Left kidney (tissue), 2 donors: Measurements from ENCODE around the gene EYA2. TPM values are rescaled to one million over a fixed set of nuclear protein-coding genes. Genes with fewer than 3 reads are reported as not detected.
"Not testable (repeated sequence)": the region's sequence is repeated elsewhere in the genome, so short reads cannot be mapped to it uniquely, and the experiment has no call there.

Experiments used
- DNase-seq: peaks from one replicate; pipeline ENCODE4 v3.0.0-alpha.2; 2013
- polyA plus RNA-seq: library from polyadenylated mRNA; unstranded; fragments of 120-200 nt; gene quantifications from one replicate; pipeline ENCODE4 v1.2.1, GENCODE V29; 2013; ENCODE audit not compliant: insufficient read length

Gene EYA2
- polyA plus RNA-seq, 1 donor: 0.52 TPM

DNA sequence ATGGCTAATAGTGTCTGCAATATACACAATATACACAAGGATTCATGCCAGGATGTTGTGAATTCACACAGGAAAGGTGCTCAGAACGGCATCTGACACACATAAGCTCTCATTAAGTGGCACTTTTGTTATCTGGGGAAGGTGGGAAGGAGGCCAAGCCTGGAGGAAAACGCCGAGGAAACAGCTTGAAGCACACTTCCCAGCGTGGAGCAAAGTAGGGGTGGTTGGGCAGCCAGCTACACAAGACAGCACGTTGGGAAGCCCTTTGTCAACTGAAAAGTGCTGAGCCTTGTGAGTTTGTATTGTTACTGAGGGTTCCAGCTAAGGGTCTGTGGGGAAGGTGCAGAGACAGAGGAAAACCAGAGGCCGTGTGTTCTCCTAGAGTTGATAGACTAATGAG is 280.9 kb downstream of the EYA2 start:
- no peak for DNase-seq

DNA sequence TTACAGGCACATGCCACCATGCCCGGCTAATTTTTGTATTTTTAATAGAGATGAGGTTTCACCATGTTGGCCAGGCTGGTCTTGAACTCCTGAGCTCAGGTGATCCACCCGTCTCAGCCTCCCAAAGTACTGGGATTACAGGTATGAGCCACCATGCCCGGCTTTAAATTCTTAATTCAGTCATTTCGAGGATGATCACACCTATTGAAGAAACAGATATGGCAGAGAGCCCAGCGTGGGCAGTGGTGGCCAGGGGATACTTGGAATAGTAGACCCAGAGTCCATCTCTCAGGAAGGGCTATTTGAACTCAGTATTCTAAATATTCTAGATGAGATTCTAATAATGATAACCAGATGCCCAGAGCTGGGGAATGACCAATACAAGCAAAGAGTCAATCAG is 281.6 kb downstream of the EYA2 start:
- not testable (repeated sequence) for DNase-seq

DNA sequence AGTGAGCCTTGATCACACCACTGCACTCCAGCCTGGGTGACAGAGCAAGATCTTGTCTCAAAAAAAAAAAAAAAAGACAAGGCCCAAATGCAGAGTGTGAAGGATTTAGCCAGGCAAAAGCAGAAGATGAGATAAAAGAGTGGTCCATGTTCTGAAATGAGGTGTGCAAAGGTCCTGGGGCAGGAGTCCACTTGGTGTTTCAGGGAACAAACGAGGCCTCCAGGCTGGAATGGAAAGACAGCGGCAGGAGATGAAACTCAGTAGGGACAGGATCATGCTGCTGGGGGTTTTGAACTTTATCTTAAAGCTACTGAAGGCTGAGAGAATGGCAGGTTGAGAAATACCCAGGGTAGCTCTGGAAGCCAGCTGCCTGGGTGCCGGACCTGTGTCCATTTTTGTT is 283.6 kb downstream of the EYA2 start:
- DNase-seq: no peak

DNA sequence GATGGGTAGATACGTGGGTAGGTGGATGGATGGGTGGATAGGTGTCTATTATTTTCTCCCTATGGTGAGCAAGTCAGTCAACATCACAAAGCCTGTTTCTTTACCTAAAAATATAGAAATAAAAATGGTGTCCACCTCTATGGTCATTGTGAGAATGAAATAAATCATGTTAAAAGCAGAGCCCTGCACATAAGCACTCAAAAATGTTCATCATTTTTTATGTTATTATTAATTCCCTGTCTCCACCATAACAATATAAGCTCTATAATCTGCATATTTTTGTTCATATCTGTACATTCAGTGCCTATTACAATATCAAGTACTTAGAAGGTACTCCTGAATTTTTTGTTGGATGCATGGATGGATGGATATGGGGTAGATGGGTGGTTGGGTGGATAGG is 284.2 kb downstream of the EYA2 start:
- DNase-seq: no peak

DNA sequence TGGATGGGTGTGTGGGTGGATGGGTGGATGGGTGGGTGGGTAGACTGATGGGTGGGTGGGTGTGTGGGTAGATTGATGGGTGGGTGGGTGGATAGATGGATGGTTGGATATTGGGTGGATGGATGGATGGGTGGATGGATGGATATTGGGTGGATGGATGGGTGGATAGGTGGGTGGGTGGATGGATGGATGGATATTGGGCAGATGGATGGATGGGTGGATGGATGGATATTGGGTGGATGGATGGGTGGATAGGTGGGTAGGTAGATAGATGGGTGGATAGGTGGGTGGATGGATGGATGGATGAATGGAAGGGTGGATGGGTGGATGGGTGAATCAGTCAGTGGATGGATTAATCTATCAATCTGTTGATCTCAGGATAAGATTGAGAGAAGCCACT is 284.6 kb downstream of the EYA2 start:
- no peak for DNase-seq

DNA sequence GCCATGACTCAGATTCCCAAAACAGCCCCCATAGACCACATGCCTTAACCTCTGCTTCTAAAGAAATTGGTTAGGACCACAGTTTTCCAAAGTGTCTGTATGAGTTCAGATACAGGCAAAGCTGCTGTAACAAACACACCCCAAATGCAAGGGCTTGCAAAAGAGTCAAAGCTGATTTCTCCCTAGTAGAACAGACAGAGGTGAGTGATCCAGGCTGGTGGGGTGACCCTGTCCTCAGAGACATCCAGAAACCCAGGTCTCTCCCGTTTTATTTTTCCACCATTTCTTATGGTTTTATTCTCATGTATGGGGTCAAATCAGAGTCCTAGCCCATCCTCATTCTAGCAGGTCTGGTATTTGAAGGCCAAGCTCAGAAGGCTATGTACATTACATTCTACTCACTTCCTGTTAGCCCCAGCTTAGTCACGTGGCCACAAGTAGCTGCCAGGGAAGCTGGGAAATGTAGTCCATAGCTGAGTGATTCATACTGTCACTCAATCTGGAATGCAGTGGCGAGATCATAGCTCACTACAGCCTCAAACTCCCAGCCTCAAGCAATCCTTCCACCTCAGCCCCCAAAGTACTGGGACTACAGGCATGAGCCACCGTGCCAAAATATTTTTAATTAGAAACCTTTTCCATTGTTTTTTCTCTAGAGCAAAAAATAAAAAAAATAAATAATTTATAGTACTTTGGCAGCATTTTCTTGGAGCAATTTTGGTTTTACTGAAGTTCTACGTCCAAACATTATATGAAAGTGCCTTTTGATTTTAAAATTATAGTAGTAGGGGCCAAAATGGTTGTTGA is 286.6 kb downstream of the EYA2 start:
- no peak for DNase-seq

DNA sequence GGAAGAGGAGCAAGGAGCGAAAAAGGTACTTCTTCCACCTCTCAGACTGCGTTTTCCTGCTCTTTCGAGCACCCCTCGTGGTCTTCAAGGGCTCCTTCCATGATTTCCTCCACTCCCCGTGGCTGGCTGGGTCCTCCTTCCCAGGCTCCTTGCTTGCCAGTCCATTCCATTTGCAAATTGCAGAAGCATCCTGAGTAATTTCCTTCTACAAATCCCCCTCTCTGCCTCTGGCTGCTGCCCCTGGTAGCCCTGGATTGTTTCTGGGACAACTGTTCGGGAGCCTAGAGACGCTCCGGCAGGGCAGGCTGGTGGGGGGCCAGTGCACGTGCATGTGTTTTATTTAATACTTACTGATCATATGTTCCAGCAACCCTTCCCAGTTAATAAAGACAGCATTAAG is 288.7 kb downstream of the EYA2 start:
- no peak for DNase-seq

DNA sequence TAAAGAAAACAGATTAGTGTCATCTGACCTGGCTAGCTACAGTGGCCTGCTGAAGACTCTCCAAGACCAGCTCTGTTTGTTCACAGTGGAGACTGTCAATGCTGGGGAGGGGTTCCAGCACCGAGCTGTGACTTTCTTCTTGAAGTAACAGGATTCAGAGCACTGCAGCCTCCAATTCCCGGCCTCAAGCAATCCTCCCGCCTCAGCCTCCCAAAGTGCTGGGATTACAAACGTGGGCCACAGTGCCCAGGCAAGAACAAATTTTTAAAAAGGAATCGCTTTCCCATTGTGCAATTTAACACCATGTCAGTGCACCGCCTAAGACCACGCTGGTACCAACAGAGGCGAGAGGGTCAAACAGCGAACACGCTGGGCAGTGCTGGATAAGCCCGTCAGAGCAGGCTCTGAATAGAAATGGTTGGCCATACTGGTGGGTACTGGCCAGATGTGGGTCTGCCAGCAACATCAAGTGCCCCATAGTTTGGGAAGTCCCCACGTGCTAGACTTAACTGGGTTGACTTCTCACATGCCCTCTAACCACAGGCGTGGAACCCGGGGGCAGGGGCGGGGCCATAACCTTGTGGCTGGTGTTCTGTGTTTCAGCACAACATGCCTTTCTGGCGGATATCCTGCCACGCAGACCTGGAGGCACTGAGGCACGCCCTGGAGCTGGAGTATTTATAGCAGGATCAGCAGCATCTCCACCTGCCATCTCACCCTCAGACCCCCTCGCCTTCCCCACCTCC is 293.0 kb downstream of the EYA2 start:
- DNase-seq: no peak

DNA sequence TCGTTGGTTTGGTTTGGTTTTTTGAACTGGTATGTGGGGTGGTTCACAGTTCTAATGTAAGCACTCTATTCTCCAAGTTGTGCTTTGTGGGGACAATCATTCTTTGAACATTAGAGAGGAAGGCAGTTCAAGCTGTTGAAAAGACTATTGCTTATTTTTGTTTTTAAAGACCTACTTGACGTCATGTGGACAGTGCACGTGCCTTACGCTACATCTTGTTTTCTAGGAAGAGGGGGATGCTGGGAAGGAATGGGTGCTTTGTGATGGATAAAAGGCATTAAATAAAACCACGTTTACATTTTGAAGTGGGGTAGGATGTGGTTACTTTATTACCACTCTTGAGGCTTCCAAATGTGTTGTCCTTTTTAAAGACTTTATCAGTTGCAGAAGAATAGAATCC is 293.9 kb downstream of the EYA2 start:
- no peak for DNase-seq

DNA sequence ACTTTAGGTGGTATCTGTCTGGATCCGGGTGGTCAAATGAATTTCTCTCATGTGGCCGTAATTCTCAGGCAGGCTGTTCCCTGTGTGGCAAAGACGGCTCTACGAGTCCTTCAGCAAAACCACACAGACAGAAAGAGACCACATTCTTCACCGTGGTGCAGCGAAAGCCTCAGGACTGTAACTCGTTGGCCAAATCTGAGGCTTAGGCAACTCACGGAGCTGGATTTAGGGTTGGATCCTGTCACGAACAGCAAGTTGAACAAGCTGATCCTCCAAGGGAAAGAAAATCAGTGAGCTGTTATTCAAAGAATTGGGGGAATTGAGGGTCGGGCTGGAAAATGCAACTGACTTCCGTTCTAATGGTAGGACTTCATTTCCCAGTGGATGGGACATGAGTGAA is 294.4 kb downstream of the EYA2 start:
- no peak for DNase-seq

DNA sequence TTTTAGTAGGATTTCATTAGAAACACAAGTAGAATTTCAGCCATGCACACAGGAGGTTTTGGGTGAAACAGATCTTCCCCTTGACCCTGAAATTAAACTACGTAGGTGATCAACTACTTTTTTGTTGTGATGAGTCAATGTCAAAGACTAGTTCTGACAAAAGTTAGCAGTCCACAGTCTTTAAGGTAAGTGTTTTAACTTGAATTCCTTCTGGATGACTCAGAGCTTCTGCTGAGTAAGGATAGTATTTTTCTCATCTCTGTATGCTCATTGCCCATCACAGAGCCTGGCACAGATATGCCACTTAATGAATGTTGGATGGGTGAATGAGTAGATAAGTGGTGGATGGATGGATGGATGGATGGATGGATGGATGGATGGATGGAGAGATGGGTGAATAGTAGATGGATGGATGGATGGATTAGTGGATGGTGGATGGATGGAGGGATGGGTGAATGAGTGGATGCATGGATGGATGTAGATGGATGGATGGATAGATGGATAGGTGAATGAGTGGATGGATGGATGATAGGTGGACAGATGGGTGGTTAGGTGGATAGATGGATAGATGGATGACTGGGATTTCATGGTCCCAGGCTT is 296.5 kb downstream of the EYA2 start:
- DNase-seq: no peak

DNA sequence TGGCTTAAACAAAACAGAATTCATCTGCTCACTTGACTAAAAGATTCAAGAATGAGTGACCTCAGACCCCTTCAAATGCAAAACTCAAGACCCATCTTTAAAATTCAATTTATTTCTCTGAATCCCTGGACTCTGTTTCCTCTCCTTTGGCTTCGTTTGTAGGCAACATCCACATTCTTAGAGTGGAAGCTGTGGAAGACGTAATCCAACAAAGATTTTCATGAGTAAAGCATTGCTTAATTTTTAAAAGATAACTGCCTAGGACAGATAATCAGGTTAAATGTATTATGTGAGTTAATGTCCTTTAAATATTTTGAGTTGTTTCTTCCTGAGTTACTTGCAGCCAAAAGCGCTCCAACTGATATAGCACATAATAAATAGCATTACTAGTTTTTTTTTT is 297.3 kb downstream of the EYA2 start:
- DNase-seq: no peak

DNA sequence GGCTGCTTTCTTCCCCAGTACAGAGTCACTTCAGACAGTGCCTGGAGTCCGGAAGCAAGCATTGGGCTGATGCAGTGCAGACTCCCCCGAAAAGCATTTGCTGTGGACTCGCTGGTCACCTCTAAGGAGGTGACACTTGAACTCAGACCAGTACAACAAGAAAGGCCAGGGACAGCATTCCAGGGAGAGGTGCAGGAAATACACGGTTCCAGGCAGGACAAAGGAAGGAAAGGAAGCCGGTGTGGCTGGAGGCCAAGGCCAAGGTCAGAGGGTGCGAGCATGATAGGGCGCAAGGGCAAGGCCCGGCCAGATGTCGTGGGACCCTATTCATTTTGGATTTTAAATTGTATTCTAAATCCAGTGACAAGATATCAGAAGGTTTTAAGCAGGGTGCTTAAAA is 300.9 kb downstream of the EYA2 start:
- no peak for DNase-seq

DNA sequence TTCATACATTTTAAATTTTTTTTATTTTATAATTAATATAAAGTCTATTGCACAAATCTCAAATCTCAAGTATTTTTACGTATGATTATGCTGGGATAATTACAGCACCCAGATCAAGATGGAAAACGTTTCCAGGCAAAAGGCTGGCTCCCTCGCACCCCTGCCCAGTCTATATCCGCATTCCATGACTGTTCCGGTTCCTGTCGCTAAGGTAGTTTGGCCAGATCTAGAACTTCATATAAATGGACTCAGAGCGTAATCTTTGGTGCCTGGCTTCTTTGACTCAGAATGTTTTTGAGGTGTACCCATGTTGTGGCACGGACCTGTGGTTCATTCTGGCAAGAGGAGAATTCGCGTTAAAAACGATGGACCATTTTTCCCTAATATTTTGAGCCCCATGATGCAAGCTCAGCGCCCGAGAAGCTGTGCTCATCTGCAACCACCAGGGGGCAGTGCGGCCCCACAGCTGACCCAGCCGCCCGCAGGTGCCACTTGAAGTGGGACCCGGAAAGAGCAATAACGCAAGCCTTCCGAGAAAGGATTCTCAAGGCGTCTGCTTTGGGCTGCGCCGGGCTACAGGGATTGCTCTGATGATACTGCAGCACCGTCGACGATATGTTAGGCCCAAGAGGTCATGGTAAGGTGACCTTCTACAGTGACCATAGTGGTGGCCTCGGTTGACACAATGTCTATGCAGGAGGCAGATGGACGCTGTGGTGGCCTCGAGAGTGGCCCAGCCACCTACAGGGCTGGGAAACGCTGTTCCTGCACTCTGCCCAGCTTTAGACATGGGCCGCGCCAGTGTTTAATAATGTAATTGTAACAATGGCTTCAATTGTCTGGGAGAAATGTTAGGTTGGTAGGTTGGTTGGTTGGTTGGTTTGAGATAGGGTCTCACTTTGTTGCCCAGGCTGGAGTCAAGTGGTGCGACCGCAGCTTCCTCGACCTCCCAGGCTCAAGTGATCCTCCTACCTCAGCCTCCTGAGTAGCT is 301.7 kb downstream of the EYA2 start:
- DNase-seq: peak; percentile 31

DNA sequence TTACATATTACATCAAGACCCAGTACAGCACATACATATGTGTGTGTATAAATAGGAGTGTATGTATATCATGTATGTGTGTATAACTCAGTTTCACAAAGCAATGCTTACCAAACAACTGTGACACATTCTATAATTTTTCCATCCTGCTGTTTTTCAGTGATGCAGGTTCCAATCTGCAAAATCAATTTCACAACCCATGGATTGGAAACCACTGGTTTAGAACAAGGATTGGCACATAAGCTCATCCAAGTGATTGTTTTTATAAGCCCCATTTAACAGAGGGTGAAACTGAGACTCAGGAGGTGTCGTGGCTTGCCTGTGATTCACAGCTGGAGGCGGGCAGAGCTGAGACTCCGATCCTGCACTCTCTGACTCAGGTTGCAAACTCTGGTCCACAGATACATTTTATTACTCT is 303.6 kb downstream of the EYA2 start:
- no peak for DNase-seq

DNA sequence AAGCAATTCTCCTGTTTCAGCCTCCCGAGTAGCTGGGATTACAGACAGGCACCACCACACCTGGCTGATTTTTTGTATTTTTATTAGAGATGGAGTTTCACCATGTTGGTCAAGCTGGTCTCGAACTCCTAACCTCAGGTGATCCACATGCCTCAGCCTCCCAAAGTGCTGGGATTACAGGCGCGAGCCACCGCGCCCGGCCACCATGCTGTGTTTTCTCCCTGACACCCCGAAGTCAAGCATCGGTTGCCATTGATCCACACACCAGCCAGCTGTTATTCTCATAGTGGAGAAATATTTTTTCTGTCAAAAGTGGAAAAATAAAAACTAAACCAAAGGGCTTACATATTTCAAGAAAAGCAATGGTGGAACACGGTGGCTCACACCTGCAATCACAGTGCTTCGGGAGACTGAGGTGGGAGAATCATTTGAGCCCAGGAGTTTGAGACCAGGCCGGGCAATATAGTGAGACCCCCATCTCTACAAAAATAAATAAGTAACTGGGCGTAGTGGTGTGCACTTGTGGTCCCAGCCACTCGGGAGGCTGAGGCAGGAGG is 304.4 kb downstream of the EYA2 start:
- no peak for DNase-seq

DNA sequence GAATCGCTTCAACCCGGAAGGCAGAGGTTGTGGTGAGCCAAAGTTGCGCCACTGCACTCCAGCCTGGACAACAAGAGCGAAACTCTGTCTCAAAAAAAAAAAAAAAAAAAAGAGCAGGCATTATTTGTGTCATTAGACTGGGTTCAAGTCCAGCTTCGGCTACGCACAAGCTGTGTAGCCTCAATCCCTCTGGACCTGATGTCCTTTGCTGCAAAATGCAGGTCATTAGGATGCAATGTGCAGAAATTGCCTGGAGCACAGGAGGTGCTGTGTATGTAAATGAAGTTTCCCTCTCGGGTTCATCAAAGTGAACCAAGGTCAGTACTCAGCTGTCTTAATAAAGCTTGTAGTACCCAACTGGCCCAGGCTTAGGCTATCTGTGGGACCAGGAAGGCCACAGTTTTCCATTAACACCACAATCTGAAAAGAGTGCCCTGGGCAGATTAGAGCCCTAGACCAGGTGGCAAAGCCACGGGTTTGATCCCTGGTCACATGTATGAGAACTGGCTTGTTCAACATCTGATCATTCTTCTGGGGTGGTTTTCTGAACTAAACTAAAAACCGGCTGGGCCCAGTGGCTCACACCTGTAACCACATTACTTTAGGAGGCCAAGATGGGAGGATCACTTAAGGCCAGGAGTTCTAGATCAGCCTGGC is 306.6 kb downstream of the EYA2 start:
- DNase-seq: no peak

DNA sequence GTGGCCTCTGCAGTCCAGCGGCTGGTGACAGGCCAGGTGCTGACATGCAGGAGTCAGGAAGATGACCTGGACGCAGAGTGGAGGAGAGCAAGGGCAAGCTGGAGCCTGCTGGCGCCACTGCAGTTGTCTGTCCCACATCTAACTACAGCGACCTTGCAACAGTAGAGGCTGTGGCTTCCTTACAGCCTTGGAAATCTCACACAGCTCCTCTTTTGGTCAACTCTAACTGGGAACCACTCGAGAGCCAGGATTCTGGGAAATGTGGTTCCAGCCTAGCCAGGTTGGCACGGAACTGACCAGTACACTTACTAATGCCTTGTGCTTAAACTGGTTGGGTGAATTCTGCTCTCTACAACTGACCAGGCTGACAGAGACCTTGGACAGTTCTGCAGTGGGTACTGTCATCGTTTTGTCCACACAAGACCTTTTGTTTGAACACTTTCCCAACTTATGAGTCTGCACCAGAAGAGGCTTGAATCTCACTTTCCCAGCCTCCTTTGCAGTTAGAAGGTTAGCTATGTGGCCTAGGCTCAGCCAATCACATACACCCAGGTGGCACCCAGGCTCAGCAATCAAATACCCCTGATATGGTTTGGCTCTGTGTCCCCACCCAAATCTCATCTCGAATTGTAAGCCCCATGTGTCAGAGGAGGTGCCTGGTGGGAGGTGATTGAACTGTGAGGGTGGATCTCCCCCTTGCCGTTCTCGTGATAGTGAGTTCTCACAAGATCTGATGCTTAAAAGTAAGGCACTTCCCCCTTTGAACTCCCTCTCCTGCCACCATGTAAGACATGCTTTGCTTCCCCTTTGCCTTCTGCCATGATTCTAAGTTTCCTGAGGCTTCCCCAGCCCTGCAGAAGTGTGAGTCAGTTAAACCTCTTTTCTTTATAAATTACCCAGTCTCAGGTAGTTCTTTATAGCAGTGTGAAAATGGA is 308.4 kb downstream of the EYA2 start:
- DNase-seq: no peak

DNA sequence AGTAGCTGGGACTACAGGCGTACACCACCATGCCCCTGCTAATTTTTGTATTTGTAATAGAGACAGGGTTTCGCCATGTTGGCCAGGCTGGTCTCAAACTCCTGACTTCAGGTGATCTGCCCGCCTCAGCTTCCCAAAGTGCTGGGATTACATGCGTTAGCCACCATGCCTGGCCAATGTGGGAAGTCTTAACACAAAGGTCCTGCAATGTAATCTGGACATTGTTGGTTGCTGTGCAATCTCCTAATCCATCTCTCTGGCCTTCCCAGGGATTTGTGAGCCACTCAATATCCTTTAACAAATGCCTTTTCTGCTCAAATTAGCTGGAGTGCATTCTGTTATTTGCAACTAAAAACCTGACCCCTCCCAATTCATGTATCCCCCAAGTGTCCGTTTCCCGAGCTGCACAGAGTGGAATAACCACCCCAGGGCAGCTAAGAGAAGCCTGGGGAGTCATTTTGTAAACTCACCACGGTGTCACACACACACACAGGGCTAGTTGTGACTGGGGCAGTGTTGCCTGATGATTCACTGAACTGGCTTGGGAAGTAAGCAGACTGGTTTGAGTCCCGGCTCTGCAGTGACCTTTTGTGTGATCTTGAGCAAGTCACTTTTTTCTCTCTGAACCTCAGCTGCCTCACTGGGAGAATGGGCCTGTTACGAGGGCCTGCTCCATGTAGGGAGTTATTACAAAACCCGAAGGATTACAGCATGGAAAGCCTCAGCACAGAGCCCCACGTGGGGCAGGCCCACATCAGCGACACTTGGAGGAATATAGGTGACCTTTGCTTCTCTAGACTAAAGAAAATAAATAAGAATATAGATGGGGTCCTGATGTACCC is 309.6 kb downstream of the EYA2 start:
- DNase-seq: no peak
